GM12878 (cell line): Measurements from ENCODE around the gene NFKBIZ. TPM values are rescaled to one million over a fixed set of nuclear protein-coding genes. Genes with fewer than 3 reads are reported as not detected.

Experiments
- ATF2 ChIP-seq: IDR thresholded peaks from 2 replicates; pipeline ENCODE4 v1.6.1; 2012; ENCODE audit warnings: low read length, inconsistent platforms
- ATF7 ChIP-seq: fragments of 450-650 bp; IDR thresholded peaks from 2 replicates; pipeline ENCODE4 v1.6.1; 2016; ENCODE audit warnings: low read depth, mild to moderate bottlenecking
- BACH1 ChIP-seq: fragments of 450-650 bp; IDR thresholded peaks from 2 replicates; pipeline ENCODE4 v1.6.1; 2017; ENCODE audit warnings: mild to moderate bottlenecking, borderline replicate concordance
- BMI1 ChIP-seq: fragments of 450-650 bp; IDR thresholded peaks from 2 replicates; pipeline ENCODE4 v1.6.1; 2016; ENCODE audit warnings: mild to moderate bottlenecking, moderate library complexity, borderline replicate concordance
- CREB1 ChIP-seq: IDR thresholded peaks from 2 replicates; pipeline ENCODE4 v1.6.1; 2012; ENCODE audit warnings: low read depth, mild to moderate bottlenecking, inconsistent platforms
- MYC ChIP-seq: IDR thresholded peaks from 2 replicates; pipeline ENCODE4 v1.6.1; 2011; ENCODE audit warnings: mild to moderate bottlenecking, low read length, moderate library complexity, inconsistent platforms; ENCODE audit not compliant: insufficient read depth, insufficient replicate concordance, insufficient read length, severe bottlenecking
- NR2C2 ChIP-seq: IDR thresholded peaks from 2 replicates; pipeline ENCODE4 v1.6.1; 2011; ENCODE audit warnings: borderline replicate concordance, low read depth; ENCODE audit not compliant: control insufficient read depth, insufficient read length
- RELB ChIP-seq: fragments of 450-650 bp; IDR thresholded peaks from 2 replicates; pipeline ENCODE4 v1.6.1; 2017; ENCODE audit warnings: low read depth, mild to moderate bottlenecking, moderate library complexity
- SMC3 ChIP-seq: IDR thresholded peaks from 2 replicates; pipeline ENCODE4 v1.6.1; 2011; ENCODE audit warnings: low read length, improper control_type of control experiment, borderline replicate concordance
- ZZZ3 ChIP-seq: IDR thresholded peaks from 2 replicates; pipeline ENCODE4 v1.6.1; 2011; ENCODE audit warnings: low read depth; ENCODE audit not compliant: control insufficient read depth, insufficient read length
- polyA plus RNA-seq, 11 experiments: library from polyadenylated mRNA; depleted of rRNA in 4 of 11; unstranded in 6 of 11; stranded (reverse) in 5 of 11; fragments of >200 nt; fragmentation: Nextera tagmentation in 4 of 11; fragmentation: Illumina TruSeq in 1 of 11; extraction: Ambion mirVana in 4 of 11; extraction: Trizol in 1 of 11; gene quantifications; 1 replicate in 1 of 11; 2 replicates in 10 of 11; pipeline versions ENCODE4 v1.2.1 to v1.2.3, GENCODE V29; 2011 to 2016; ENCODE audit warnings: inconsistent platforms in 2 of 11, missing spikeins in 2 of 11, low read depth in 1 of 11
- total RNA-seq, 4 experiments: library from RNA; depleted of rRNA in 3 of 4; stranded (reverse); fragments of >200 nt in 3 of 4; fragmentation: Illumina TruSeq in 1 of 4; extraction: Trizol in 1 of 4; gene quantifications; 2 replicates each; pipeline versions ENCODE4 v1.2.1 to v1.2.3, GENCODE V29; 2013 to 2021
- TF ChIP-seq, protein P1 (sequence below): IDR thresholded peaks from 2 replicates; pipeline ENCODE4 v1.6.1; 2012; ENCODE audit warnings: improper control_type of control experiment, low read depth, low read length; ENCODE audit not compliant: insufficient replicate concordance
- TF ChIP-seq, protein P2 (sequence below): fragments of 450-650 bp; IDR thresholded peaks from 2 replicates; pipeline ENCODE4 v1.6.1; 2016; ENCODE audit warnings: mild to moderate bottlenecking, moderate library complexity, borderline replicate concordance
- TF ChIP-seq, protein P3 (sequence below): IDR thresholded peaks from 2 replicates; pipeline ENCODE4 v1.6.1; 2011; ENCODE audit warnings: borderline replicate concordance, low read depth, mild to moderate bottlenecking, moderate library complexity, mixed read lengths, low read length; ENCODE audit not compliant: insufficient read depth; ENCODE audit errors: extremely low read length

Gene NFKBIZ
- total and polyA plus RNA-seq, 10 of the 15 experiments (the other 5 are each of a cell fraction or from before 2014, with no cell fraction given): 6.3 to 53.8 (median 17.3) TPM

DNA sequence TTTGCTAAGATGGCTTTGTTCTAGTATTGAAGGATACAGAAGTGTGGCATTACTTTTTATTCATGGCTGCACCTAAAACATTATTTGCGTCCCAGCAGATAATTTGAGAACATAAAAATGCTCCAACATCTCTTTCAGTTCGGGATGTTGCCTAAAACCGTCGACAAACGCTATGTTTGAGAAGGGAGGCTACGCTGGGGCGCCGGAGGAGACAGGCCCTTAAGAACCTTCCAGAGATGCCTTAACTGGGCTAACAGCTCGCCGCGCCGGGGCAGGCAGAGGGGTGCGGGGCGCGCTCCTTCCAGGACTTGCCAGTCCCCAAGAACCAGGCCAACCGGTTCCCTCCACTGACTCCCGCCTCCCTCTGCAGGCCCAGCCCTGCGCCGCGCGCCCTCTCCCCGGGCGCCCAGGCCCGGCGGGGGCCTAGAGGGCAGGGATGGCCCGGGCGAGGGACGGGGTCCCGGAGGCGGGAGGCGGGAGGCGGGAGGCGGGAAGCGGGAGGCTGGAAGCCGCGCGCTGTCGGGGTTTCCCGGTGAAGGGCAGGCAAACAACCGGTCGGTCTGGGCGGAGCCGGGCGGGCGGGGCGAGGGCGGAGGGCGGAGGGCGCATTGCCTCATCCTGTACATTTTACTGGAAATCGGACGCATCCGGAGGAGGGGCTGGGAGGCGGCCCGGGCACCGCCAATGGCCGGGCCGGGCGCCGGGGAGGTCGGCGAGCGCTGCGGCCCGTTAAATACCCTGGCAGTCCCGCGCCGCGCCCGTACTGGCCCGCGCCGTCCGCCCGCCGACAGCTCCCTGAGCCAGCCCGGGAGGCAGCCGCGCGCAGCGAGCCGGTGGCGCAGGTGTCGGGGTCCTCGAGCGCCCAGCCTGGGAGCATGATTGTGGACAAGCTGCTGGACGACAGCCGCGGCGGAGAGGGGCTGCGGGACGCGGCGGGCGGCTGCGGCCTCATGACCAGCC is at the start of gene NFKBIZ (continued):
- TF ChIP-seq, protein P1, sequence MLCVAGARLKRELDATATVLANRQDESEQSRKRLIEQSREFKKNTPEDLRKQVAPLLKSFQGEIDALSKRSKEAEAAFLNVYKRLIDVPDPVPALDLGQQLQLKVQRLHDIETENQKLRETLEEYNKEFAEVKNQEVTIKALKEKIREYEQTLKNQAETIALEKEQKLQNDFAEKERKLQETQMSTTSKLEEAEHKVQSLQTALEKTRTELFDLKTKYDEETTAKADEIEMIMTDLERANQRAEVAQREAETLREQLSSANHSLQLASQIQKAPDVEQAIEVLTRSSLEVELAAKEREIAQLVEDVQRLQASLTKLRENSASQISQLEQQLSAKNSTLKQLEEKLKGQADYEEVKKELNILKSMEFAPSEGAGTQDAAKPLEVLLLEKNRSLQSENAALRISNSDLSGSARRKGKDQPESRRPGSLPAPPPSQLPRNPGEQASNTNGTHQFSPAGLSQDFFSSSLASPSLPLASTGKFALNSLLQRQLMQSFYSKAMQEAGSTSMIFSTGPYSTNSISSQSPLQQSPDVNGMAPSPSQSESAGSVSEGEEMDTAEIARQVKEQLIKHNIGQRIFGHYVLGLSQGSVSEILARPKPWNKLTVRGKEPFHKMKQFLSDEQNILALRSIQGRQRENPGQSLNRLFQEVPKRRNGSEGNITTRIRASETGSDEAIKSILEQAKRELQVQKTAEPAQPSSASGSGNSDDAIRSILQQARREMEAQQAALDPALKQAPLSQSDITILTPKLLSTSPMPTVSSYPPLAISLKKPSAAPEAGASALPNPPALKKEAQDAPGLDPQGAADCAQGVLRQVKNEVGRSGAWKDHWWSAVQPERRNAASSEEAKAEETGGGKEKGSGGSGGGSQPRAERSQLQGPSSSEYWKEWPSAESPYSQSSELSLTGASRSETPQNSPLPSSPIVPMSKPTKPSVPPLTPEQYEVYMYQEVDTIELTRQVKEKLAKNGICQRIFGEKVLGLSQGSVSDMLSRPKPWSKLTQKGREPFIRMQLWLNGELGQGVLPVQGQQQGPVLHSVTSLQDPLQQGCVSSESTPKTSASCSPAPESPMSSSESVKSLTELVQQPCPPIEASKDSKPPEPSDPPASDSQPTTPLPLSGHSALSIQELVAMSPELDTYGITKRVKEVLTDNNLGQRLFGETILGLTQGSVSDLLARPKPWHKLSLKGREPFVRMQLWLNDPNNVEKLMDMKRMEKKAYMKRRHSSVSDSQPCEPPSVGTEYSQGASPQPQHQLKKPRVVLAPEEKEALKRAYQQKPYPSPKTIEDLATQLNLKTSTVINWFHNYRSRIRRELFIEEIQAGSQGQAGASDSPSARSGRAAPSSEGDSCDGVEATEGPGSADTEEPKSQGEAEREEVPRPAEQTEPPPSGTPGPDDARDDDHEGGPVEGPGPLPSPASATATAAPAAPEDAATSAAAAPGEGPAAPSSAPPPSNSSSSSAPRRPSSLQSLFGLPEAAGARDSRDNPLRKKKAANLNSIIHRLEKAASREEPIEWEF: no peak
- TF ChIP-seq, protein P2, sequence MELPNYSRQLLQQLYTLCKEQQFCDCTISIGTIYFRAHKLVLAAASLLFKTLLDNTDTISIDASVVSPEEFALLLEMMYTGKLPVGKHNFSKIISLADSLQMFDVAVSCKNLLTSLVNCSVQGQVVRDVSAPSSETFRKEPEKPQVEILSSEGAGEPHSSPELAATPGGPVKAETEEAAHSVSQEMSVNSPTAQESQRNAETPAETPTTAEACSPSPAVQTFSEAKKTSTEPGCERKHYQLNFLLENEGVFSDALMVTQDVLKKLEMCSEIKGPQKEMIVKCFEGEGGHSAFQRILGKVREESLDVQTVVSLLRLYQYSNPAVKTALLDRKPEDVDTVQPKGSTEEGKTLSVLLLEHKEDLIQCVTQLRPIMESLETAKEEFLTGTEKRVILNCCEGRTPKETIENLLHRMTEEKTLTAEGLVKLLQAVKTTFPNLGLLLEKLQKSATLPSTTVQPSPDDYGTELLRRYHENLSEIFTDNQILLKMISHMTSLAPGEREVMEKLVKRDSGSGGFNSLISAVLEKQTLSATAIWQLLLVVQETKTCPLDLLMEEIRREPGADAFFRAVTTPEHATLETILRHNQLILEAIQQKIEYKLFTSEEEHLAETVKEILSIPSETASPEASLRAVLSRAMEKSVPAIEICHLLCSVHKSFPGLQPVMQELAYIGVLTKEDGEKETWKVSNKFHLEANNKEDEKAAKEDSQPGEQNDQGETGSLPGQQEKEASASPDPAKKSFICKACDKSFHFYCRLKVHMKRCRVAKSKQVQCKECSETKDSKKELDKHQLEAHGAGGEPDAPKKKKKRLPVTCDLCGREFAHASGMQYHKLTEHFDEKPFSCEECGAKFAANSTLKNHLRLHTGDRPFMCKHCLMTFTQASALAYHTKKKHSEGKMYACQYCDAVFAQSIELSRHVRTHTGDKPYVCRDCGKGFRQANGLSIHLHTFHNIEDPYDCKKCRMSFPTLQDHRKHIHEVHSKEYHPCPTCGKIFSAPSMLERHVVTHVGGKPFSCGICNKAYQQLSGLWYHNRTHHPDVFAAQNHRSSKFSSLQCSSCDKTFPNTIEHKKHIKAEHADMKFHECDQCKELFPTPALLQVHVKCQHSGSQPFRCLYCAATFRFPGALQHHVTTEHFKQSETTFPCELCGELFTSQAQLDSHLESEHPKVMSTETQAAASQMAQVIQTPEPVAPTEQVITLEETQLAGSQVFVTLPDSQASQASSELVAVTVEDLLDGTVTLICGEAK: no peak
- TF ChIP-seq BMI1: no peak
- TF ChIP-seq, protein P3, sequence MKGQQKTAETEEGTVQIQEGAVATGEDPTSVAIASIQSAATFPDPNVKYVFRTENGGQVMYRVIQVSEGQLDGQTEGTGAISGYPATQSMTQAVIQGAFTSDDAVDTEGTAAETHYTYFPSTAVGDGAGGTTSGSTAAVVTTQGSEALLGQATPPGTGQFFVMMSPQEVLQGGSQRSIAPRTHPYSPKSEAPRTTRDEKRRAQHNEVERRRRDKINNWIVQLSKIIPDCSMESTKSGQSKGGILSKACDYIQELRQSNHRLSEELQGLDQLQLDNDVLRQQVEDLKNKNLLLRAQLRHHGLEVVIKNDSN: no peak
- no peak for TF ChIP-seq SMC3
- TF ChIP-seq ZZZ3: no peak
- TF ChIP-seq CREB1: no peak
- no peak for TF ChIP-seq ATF7
- no peak for TF ChIP-seq NR2C2
- no peak for TF ChIP-seq MYC
- no peak for TF ChIP-seq RELB
- TF ChIP-seq BACH1: peak; percentile 90
- TF ChIP-seq ATF2: no peak
